ENCODE results near the gene LGALS9. TPM values are rescaled to one million over a fixed set of nuclear protein-coding genes. Genes with fewer than 3 reads are reported as not detected.

LGALS9 gene
- polyA plus RNA-seq, 1 donor from 2014 or later: not detected

DNA sequence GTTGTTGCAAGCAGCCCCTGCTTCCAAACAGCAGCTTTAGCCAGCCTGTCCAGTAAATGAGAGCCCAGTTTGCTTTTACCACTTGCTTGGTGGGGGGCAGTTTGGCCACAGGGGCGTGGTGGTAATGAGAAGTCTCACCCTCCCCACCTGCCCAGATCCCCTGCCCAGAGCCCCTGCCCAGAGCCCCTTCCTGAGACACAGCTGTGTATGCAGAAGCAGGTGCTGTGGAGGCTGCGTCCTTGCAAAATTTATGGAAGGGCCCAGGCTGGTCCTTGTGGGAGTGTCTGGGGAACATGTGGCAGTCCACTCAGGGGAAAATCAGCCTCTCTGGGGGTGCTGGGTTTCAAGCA, 27.6 kb upstream of the LGALS9 start:
- Histone ChIP-seq H3K79me2 (replicated peaks; ENCODE audit: insufficient read depth, low read length) (no peaks in the 10 kb centered on the region), H3F3A (ENCODE audit: insufficient read depth, low read length, poor library complexity, severe bottlenecking) (no peaks in the 10 kb centered on the region), H3K36me3 (ENCODE audit: insufficient read depth, low read length) (no peaks in the 10 kb centered on the region), H3K9me2 (ENCODE audit: insufficient read depth, low read length) (no peaks in the 10 kb centered on the region), H4K20me1 (ENCODE audit: insufficient read depth) (no peaks in the 10 kb centered on the region), H3K4me3 (ENCODE audit: low read length) (no peak overlapping the region), H3K9me3 (ENCODE audit: low read length) (no peaks in the 10 kb centered on the region), H3K4me2 (ENCODE audit: low read length) (no peak overlapping the region), H2AFZ (ENCODE audit: low read depth, low read length) (no peak overlapping the region), H3K27ac (ENCODE audit: low read length) (no peak overlapping the region), H3K9ac (ENCODE audit: low read length) (no peak overlapping the region), H3K27me3 (ENCODE audit: insufficient read depth, low read depth, low read length) (no peaks in the 10 kb centered on the region)
- TF ChIP-seq RAD21 (conservative IDR thresholded peaks at IDR 0.05): no peak
- TF ChIP-seq SMC3 (conservative IDR thresholded peaks at IDR 0.05; ENCODE audit: poor library complexity): peak; percentile 42

DNA sequence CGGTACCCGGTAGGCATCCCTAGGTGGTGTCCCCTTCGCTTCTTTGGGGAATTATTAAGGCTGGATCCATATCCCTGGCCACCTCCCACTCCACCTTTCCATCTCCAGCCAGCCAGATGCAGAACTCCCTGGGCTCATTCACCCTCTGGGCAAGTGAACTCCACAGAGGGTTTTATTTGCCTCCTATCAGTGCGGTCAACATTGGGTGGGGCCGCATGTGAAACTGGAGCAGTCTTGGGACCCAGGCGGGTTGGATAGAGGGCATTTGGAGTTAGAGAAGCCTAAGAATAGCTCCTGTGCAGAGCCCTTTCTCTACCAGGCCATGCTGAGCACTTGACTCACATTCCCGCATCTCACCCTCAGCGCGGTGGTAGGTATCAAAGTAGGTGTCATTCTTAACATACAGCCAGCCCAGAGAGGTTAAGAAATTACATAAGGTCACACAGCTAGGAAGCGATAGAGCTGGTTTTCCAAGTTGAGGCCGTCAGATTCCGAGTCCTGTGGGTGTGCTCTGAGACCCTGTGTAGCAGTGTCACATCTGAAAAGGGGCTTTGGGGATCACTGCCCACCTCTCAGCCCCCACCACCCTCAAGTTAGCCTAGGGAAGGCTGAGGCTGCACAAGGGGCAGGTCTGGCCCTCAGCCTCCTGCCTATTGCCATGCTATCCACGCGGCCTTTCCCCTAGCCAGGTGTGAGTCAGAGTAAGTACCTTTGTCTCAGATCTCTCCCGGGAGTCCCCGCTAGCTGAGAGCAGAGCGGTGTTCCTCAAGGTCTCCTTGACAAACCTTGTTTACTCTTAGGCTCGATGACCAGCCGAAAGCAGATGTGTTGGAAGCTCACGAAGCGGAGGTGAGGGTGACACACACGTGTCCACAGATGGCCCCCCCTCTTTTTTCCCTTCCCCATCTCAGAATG, 26.9 kb upstream of the LGALS9 start:
- no peak overlapping the region for H3K4me3 ChIP-seq (ENCODE audit: low read length)
- no peaks in the 10 kb centered on the region for H3K9me3 ChIP-seq (ENCODE audit: low read length)
- no peaks in the 10 kb centered on the region for H4K20me1 ChIP-seq (ENCODE audit: insufficient read depth)
- H3K9me2 ChIP-seq (ENCODE audit: insufficient read depth, low read length): no peaks in the 10 kb centered on the region
- H3K4me2 ChIP-seq (ENCODE audit: low read length): no peak overlapping the region
- no peak overlapping the region for H2AFZ ChIP-seq (ENCODE audit: low read depth, low read length)
- H3K36me3 ChIP-seq (ENCODE audit: insufficient read depth, low read length): no peaks in the 10 kb centered on the region
- no peaks in the 10 kb centered on the region for H3F3A ChIP-seq (ENCODE audit: insufficient read depth, low read length, poor library complexity, severe bottlenecking)
- no peak overlapping the region for H3K9ac ChIP-seq (ENCODE audit: low read length)
- TF ChIP-seq, protein P1, sequence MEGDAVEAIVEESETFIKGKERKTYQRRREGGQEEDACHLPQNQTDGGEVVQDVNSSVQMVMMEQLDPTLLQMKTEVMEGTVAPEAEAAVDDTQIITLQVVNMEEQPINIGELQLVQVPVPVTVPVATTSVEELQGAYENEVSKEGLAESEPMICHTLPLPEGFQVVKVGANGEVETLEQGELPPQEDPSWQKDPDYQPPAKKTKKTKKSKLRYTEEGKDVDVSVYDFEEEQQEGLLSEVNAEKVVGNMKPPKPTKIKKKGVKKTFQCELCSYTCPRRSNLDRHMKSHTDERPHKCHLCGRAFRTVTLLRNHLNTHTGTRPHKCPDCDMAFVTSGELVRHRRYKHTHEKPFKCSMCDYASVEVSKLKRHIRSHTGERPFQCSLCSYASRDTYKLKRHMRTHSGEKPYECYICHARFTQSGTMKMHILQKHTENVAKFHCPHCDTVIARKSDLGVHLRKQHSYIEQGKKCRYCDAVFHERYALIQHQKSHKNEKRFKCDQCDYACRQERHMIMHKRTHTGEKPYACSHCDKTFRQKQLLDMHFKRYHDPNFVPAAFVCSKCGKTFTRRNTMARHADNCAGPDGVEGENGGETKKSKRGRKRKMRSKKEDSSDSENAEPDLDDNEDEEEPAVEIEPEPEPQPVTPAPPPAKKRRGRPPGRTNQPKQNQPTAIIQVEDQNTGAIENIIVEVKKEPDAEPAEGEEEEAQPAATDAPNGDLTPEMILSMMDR (IDR thresholded peaks at IDR 0.05; ENCODE audit: poor library complexity, severe bottlenecking): no peak
- no peak for TF ChIP-seq TAF1 (IDR thresholded peaks at IDR 0.05; ENCODE audit: low read depth)
- no peak for TF ChIP-seq EZH2 (IDR thresholded peaks at IDR 0.05; ENCODE audit: borderline replicate concordance, insufficient read depth, low read length, poor library complexity, severe bottlenecking)
- TF ChIP-seq EP300 (conservative IDR thresholded peaks at IDR 0.05; ENCODE audit: poor library complexity, severe bottlenecking): no peak
- no peak for TF ChIP-seq POLR2AphosphoS5 (IDR thresholded peaks at IDR 0.05)
- TF ChIP-seq MXI1 (conservative IDR thresholded peaks at IDR 0.05; ENCODE audit: poor library complexity, severe bottlenecking): no peak
- no peak for TF ChIP-seq REST (IDR thresholded peaks at IDR 0.05; ENCODE audit: borderline replicate concordance)
- no peak for TF ChIP-seq SMC3 (conservative IDR thresholded peaks at IDR 0.05; ENCODE audit: poor library complexity)
- no peak for TF ChIP-seq RAD21 (conservative IDR thresholded peaks at IDR 0.05)
- H3K27ac ChIP-seq (ENCODE audit: low read length): no peak overlapping the region
- H3K27me3 ChIP-seq (ENCODE audit: insufficient read depth, low read depth, low read length): no peaks in the 10 kb centered on the region
- H3K79me2 ChIP-seq (replicated peaks; ENCODE audit: insufficient read depth, low read length): no peaks in the 10 kb centered on the region

Data from neural cell (in vitro differentiated cells).